ENCODE measurements around the gene SLX4IP. TPM values are rescaled to one million over a fixed set of nuclear protein-coding genes. Genes with fewer than 3 reads are reported as not detected.

SLX4IP gene
- total and polyA plus RNA-seq, 4 donors, result 1.2 to 9.5 (median 4.3) TPM

DNA sequence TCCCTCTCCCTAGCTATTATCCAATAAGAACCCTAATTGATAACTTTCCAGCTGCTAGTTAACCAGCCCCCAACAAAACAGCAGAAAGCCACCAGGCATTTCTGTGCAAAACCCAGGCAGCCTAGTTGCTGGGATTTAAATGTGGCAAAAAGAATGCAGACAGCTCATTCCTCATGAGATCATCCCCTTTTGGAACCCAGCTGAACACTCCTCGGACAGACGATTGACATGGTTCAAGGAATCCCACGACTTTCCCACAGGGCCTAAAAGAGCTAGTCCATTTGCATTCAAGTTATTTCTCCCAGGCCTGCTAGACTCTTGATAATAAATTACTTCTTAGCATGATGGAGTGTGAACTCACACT lies 214.7 kb downstream of the SLX4IP start:
- ATAC-seq (ENCODE audit: insufficient read depth, low FRiP score) (no peak), DNase-seq (no peak)
- Histone ChIP-seq H3K4me1 (ENCODE audit: control insufficient read depth in 5 of 5, insufficient read depth in 5 of 5, low read length in 5 of 5) (peaks cover 15 to 34% (median 19%) of the 10 kb centered on the region in 5 donors), H3K27me3 (ENCODE audit: control insufficient read depth in 3 of 3, insufficient read depth in 3 of 3, low read length in 2 of 3) (no peaks in the 10 kb centered on the region), H3K27ac (ENCODE audit: low read depth in 1 of 2, low read length in 1 of 2) (no peak overlapping the region), H3K4me3 (no peak overlapping the region), H3K36me3 (ENCODE audit: control insufficient read depth in 4 of 4, insufficient read depth in 4 of 4, low read length in 4 of 4) (peaks cover 21 to 62% (median 44%) of the 10 kb centered on the region in 4 donors), H3K9ac (ENCODE audit: insufficient read depth in 1 of 2, low read length in 2 of 2) (no peak overlapping the region), H3K9me3 (ENCODE audit: control insufficient read depth in 4 of 4, insufficient read depth in 3 of 4, low read length in 3 of 4) (no peaks in the 10 kb centered on the region)
- 79 to 90% methylated on average over 3 of the region's 3 CpGs for whole genome bisulfite sequencing, 2 donors
- no peak for TF ChIP-seq CTCF (IDR thresholded peaks at IDR 0.05; ENCODE audit: control extremely low read depth, extremely low read depth)

DNA sequence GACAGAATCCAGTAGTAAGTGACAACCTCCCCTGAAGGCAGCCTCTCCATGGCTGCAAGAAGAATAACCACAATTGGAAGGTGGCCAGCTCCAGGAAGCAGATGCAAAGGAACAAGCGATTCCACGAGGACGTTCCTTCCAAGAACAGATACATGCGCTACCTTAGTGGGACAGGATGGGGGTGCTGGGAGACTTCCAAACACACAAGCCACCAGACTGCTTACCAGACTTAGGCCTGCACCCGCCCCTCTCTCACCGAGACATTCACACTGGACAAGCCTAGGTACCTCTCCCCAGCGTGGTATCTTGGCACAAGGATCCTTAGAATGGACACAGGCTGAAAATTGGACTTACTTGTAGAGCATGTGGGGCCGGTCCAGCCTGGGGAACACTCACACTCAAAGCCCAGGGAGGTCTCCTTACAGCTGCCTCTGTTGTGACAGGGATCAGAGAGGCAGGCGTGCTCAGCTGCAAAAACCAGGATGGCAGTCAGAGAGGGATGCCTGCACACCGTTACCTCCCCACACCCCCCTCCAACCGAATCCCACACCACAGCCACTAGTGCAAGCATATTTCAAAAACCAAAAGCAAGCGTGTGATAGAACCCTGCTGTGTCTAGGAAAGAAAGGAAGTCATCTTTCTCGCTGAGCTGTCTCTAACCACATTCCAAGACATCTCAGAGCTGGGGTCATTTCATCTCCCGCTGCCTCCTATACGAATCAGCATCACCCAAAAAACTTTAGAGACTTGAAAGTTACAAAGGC lies 216.3 kb downstream of the SLX4IP start:
- no peak for ATAC-seq (ENCODE audit: insufficient read depth, low FRiP score)
- Histone ChIP-seq H3K9ac (ENCODE audit: insufficient read depth in 1 of 2, low read length in 2 of 2) (peak overlapping the region; percentile 8 to 36), H3K36me3 (ENCODE audit: control insufficient read depth in 4 of 4, insufficient read depth in 4 of 4, low read length in 4 of 4) (peaks cover 21 to 48% (median 39%) of the 10 kb centered on the region in 4 donors), H3K9me3 (ENCODE audit: control insufficient read depth in 4 of 4, insufficient read depth in 3 of 4, low read length in 3 of 4) (no peaks in the 10 kb centered on the region), H3K4me3 (no peak overlapping the region), H3K4me1 (ENCODE audit: control insufficient read depth in 5 of 5, insufficient read depth in 5 of 5, low read length in 5 of 5) (peaks cover 16 to 40% (median 26%) of the 10 kb centered on the region in 5 donors), H3K27me3 (ENCODE audit: control insufficient read depth in 3 of 3, insufficient read depth in 3 of 3, low read length in 2 of 3) (no peaks in the 10 kb centered on the region), H3K27ac (ENCODE audit: low read depth in 1 of 2, low read length in 1 of 2) (peak overlapping the region in 1 of 2 donors; percentile 20)
- TF ChIP-seq CTCF (IDR thresholded peaks at IDR 0.05; ENCODE audit: control extremely low read depth, extremely low read depth), result no peak
- 41 to 60% methylated on average over 15 of the region's 15 CpGs for WGBS, 2 donors
- peak; percentile 44 to 70 (median 52) for DNase-seq

GRCh38 chr20:10652185-10652584 lies 217.1 kb downstream of the SLX4IP start:
- 90 to 93% methylated on average over 9 of the region's 9 CpGs for WGBS, 2 donors
- H3K9ac ChIP-seq (ENCODE audit: insufficient read depth in 1 of 2, low read length in 2 of 2), result no peak overlapping the region

More at GRCh38 chr20:10652185-10652584, 217.1 kb downstream of the SLX4IP start:
- H3K36me3 ChIP-seq (ENCODE audit: control insufficient read depth in 4 of 4, insufficient read depth in 4 of 4, low read length in 4 of 4), result peaks cover 19 to 48% (median 34%) of the 10 kb centered on the region in 4 donors
- peak overlapping the region in 1 of 2 donors; percentile 34 for H3K27ac ChIP-seq (ENCODE audit: low read depth in 1 of 2, low read length in 1 of 2)
- TF ChIP-seq CTCF (IDR thresholded peaks at IDR 0.05; ENCODE audit: control extremely low read depth, extremely low read depth), result no peak
- peaks cover 16 to 40% (median 26%) of the 10 kb centered on the region in 5 donors for H3K4me1 ChIP-seq (ENCODE audit: control insufficient read depth in 5 of 5, insufficient read depth in 5 of 5, low read length in 5 of 5)
- ATAC-seq (ENCODE audit: insufficient read depth, low FRiP score) (no peak), DNase-seq (no peak)
- H3K4me3 ChIP-seq, result no peak overlapping the region
- no peaks in the 10 kb centered on the region for H3K27me3 ChIP-seq (ENCODE audit: control insufficient read depth in 3 of 3, insufficient read depth in 3 of 3, low read length in 2 of 3)
- H3K9me3 ChIP-seq (ENCODE audit: control insufficient read depth in 4 of 4, insufficient read depth in 3 of 4, low read length in 3 of 4), result no peaks in the 10 kb centered on the region
